Mammary epithelial cell (primary cell): ENCODE results near the gene CORO1C.
"Not testable (repeated sequence)": the region's sequence is repeated elsewhere in the genome, so short reads cannot be mapped to it uniquely, and the experiment has no call there.

Experiments used
- EZH2 ChIP-seq: IDR thresholded peaks from 2 replicates; pipeline ENCODE4 v1.6.1; 2012; ENCODE audit warnings: low read length, inconsistent platforms, borderline replicate concordance
- TF ChIP-seq, protein P1 (sequence below), 2 donors: IDR thresholded peaks in 1 of 2; conservative IDR thresholded peaks in 1 of 2; 2 replicates each; pipeline ENCODE4 v1.5.1; 2011 to 2012; ENCODE audit warnings: inconsistent platforms in 2 of 2, low read length in 2 of 2, mild to moderate bottlenecking in 2 of 2, control low read depth in 1 of 2, low read depth in 1 of 2; ENCODE audit not compliant: insufficient read depth in 1 of 2; ENCODE audit errors: extremely low read depth in 1 of 2

DNA sequence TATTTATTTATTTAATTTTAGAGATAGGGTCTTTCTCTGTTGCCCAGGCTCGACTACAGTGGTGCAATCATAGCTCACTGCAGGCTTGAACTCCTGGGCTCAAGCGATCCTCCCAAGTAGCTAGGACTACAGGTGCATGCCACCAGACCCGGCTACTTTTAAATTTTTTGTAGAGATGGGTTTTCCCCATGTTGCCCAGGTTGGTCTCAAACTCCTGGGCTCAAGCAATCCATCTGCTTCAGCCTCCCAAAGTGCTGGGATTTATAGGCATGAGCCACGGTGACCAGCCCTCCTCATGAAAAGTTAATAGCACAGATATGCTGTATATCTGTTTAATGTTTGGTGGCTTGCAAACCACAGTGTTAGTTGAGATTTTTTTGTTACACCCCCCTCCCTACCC is 100.1 kb downstream of the CORO1C start:
- TF ChIP-seq, protein P1, sequence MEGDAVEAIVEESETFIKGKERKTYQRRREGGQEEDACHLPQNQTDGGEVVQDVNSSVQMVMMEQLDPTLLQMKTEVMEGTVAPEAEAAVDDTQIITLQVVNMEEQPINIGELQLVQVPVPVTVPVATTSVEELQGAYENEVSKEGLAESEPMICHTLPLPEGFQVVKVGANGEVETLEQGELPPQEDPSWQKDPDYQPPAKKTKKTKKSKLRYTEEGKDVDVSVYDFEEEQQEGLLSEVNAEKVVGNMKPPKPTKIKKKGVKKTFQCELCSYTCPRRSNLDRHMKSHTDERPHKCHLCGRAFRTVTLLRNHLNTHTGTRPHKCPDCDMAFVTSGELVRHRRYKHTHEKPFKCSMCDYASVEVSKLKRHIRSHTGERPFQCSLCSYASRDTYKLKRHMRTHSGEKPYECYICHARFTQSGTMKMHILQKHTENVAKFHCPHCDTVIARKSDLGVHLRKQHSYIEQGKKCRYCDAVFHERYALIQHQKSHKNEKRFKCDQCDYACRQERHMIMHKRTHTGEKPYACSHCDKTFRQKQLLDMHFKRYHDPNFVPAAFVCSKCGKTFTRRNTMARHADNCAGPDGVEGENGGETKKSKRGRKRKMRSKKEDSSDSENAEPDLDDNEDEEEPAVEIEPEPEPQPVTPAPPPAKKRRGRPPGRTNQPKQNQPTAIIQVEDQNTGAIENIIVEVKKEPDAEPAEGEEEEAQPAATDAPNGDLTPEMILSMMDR (conservative IDR thresholded peaks at IDR 0.05 in 1 of 2, IDR thresholded peaks at IDR 0.05 in 1 of 2; ENCODE audit: extremely low read depth in 1 of 2, insufficient read depth in 1 of 2, low read depth in 1 of 2, low read length in 2 of 2) = not testable (repeated sequence)
- not testable (repeated sequence) for TF ChIP-seq EZH2
